NCI-H1930 (cell line): ENCODE results near the gene DDO.
A peak's percentile ranks its signal among the peaks of the same experiment; 100 is the strongest.
"Not testable (repeated sequence)": the region's sequence is repeated elsewhere in the genome, so short reads cannot be mapped to it uniquely, and the experiment has no call there.

ENCODE experiments used
- DNase-seq, 2 experiments: peaks; one replicate each; lab custom pipeline; 2025; lab: John Stamatoyannopoulos, UW

The DDO gene

GRCh38 chr6:110367825-110368224, 47.5 kb downstream of the DDO start:
- DNase-seq = no peak

- DNase-seq = no peak
Observed at GRCh38 chr6:110366975-110367374, 48.4 kb downstream of the DDO start.

- DNase-seq = no peak
Observed at GRCh38 chr6:110366256-110366655, 49.1 kb downstream of the DDO start.

GRCh38 chr6:110364364-110365105, 50.8 kb downstream of the DDO start:
- no peak for DNase-seq

GRCh38 chr6:110363748-110364147, 51.6 kb downstream of the DDO start:
- no peak for DNase-seq

- no peak for DNase-seq
Observed at GRCh38 chr6:110360676-110361075, 54.7 kb downstream of the DDO start.

- DNase-seq = no peak
Observed at GRCh38 chr6:110359556-110359955, 55.8 kb downstream of the DDO start.

- DNase-seq = no peak
Observed at GRCh38 chr6:110358553-110359160, 56.7 kb downstream of the DDO start.

GRCh38 chr6:110357664-110358552, 57.5 kb downstream of the DDO start, which contains the start of gene METTL24:
Gene METTL24, minus strand, starts transcription at chr6:110358349. Its CDS starts 77 bp downstream, at chr6:110358272.
- peak; percentile 62 to 65 for DNase-seq

- no peak for DNase-seq
Observed at GRCh38 chr6:110357298-110357663, 58.1 kb downstream of the DDO start.

- no peak for DNase-seq
Observed at GRCh38 chr6:110356778-110357177, 58.6 kb downstream of the DDO start.

- DNase-seq = no peak
Observed at GRCh38 chr6:110355727-110356126, 59.6 kb downstream of the DDO start.

- no peak for DNase-seq
Observed at GRCh38 chr6:110355022-110355421, 60.4 kb downstream of the DDO start.

GRCh38 chr6:110354153-110354552, 61.2 kb downstream of the DDO start:
- no peak for DNase-seq

GRCh38 chr6:110353457-110354001, 61.8 kb downstream of the DDO start:
- no peak for DNase-seq

GRCh38 chr6:110352563-110353262, 62.7 kb downstream of the DDO start:
- DNase-seq = no peak

GRCh38 chr6:110351986-110352385, 63.4 kb downstream of the DDO start:
- DNase-seq = no peak

- DNase-seq = no peak
Observed at GRCh38 chr6:110351546-110351945, 63.8 kb downstream of the DDO start.

GRCh38 chr6:110350593-110350992, 64.8 kb downstream of the DDO start:
- DNase-seq = not testable (repeated sequence)

GRCh38 chr6:110348961-110349690, 66.2 kb downstream of the DDO start:
- DNase-seq = no peak

GRCh38 chr6:110345025-110345424, 70.3 kb downstream of the DDO start:
- DNase-seq = no peak
